ENCODE measurements around the gene HOXD3.

Gene HOXD3

DNA sequence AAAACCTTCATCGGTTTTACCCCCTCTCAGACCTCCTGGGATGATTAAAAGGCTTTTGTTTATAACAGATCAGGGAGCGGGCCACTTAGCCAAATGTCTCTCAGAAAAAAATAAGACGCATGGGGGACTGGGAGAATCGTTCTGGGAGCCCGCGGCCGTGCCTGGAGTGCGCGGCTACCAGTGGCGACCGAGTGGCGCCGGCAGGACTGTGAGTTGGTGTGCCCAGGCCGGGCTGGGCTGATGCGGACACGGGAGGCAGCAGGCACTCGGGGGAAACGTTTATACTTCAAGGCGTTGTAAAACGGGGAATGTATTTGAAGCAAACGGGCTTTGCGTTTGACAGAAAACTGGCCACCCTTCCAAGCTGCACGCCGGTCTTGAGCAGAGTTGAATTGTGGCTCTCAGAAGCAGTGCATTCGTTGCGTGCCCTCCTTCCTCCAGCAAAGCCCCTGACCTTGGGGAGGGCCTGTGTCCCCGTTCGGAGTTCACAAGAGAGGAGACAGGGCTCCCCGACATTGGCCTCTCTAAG, 45.2 kb upstream of the HOXD3 start:
- ChIA-PET CTCF (interaction anchor here (0.8 to 2.4 kb wide), 6 partner anchors 9 to 344 kb away, joined by 5 to 19 read pairs (median 6); no protein-coding TSS in a partner anchor), POLR2A (no interaction called here)
- no peak for DNase-seq (ENCODE audit: extremely low spot score)
- TF ChIP-seq, protein P1, sequence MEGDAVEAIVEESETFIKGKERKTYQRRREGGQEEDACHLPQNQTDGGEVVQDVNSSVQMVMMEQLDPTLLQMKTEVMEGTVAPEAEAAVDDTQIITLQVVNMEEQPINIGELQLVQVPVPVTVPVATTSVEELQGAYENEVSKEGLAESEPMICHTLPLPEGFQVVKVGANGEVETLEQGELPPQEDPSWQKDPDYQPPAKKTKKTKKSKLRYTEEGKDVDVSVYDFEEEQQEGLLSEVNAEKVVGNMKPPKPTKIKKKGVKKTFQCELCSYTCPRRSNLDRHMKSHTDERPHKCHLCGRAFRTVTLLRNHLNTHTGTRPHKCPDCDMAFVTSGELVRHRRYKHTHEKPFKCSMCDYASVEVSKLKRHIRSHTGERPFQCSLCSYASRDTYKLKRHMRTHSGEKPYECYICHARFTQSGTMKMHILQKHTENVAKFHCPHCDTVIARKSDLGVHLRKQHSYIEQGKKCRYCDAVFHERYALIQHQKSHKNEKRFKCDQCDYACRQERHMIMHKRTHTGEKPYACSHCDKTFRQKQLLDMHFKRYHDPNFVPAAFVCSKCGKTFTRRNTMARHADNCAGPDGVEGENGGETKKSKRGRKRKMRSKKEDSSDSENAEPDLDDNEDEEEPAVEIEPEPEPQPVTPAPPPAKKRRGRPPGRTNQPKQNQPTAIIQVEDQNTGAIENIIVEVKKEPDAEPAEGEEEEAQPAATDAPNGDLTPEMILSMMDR (IDR thresholded peaks at IDR 0.05; ENCODE audit: control extremely low read depth, extremely low read depth, low read depth, missing control alignments), result no peak

DNA sequence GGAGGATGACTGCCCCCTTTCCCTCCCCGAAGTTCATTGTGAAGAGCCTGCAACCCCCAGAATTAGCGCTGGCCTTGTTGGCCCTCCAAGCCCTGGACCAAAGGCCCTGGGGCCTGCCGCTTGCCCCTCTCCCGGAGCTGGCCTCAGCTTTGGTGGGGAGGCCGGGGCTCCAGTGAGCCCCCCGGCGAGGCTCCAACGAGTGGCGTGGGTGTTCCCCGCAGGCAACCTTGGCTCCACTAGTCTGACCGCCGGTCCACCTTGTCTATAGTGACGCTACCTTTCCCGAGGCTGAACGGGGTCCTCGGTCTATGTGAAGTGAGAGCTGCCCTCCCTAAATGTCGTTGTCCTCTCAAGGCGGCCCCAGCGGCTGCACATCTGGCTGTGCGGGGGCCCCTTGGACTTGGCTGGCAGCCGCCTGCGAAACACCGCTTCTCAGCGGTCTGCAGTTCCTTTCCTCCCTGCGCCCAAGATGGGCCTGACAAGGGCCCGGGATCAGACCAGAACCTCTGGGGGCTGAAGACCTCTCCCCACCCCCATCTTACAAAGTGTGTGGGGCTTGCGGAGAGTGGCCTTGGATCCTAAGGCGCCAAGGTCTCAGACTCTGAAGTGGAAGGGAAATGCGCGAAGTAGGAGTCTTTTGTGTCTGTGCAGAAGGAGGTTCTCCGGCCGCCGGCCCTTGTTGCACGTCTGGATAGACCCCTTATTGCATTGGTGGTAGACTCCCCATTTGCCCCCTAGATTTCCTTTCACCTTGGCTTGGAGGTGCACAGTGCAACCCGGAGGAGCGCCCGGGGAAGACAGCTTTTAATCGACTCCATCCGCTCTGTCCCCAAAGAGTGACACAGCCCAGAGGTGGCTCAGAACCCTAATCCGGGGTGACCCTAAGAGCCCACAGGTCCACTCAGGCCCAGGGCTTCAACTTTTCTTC, 44.5 kb upstream of the HOXD3 start:
- TF ChIP-seq, protein P1 (IDR thresholded peaks at IDR 0.05; ENCODE audit: control extremely low read depth, extremely low read depth, low read depth, missing control alignments), result no peak
- ChIA-PET CTCF (interaction anchor here (1.8 to 2.3 kb wide), 3 partner anchors 14 to 28 kb away, joined by 6 to 8 read pairs (median 7); no protein-coding TSS in a partner anchor), POLR2A (no interaction called here)
- no peak for DNase-seq (ENCODE audit: extremely low spot score)

DNA sequence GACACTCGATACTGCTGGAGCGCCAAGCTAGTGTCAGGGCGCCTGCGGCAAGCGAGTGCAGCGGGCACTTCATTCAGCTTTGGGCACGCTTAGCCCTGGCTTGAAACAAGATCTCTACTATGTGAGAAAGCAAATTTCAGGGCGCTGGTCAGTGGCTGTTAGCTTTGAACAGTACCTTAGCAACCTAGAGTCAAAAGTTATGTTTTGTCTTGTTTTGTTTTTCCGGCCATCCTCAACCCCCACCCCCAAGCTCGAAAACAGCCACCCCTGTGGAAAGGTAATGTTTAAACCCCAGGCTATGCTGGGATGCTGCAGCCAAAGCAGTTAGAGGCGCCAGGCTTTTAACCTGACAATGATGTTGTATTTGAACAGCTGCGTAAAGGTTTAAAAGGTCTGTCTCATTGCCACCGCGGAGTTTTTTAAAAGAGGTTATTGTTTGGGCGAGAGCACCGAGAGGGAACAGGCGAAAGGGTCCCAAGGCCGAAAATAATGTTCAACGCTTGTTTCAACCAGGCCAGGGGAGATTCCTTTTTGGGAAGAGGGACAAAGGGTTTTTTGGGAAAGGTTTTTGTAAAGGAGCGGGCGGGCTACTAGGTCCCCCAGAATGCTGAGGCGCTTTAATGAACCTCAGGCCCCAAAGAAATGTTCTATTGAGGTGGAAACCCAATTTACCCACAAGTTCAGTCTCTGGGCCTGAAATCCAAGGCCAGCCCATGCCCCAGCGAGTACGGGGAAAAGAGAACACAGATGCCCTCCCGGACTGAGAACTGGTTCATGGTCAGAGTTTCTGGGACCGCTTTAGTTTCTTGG, 42.8 kb upstream of the HOXD3 start:
- DNase-seq (ENCODE audit: extremely low spot score), result no peak
- ChIA-PET CTCF (interaction anchor here (0.6 to 1.9 kb wide), 6 partner anchors 10 to 341 kb away, joined by 3 to 8 read pairs (median 4); no protein-coding TSS in a partner anchor), POLR2A (no interaction called here)
- TF ChIP-seq, protein P1 (IDR thresholded peaks at IDR 0.05; ENCODE audit: control extremely low read depth, extremely low read depth, low read depth, missing control alignments), result no peak

DNA sequence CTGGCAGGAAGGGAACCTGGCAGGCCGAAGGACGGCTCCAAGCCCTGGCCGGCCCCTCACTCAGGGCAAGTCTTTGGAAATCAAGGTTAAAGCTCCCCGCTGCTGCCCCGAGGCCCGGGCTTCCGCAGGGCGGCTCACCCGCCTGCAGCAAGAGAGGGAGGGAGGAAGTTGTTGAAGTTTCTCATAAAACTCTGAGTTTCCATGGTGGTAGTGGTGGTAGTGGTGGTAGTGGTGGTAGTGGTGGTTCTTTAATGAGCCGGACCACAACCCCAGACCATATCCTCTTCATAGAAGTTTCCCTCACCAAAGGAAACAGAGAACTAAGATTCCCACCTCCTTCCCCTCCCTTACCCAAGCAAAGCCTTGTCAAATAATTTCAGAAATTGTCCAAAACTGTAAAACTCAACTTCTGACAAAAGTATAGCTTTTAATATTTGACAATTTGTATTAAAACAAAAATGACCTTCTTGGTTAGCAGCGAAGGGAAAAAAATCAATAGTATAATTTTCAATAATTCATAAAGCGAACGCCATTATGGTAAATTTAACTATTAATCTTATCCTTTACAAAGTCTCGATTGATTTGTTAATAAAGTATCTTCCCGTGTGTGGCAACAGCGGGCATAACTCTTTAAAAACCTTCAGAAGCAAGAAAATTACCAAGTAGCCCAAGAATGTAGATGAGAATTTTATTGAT, 42.0 kb upstream of the HOXD3 start:
- TF ChIP-seq, protein P1 (IDR thresholded peaks at IDR 0.05; ENCODE audit: control extremely low read depth, extremely low read depth, low read depth, missing control alignments), result no peak
- DNase-seq (ENCODE audit: extremely low spot score), result no peak
- ChIA-PET CTCF (interaction anchor here (0.6 to 1.9 kb wide), 4 partner anchors 10 to 340 kb away, joined by 3 to 8 read pairs (median 4); no protein-coding TSS in a partner anchor), POLR2A (no interaction called here)

DNA sequence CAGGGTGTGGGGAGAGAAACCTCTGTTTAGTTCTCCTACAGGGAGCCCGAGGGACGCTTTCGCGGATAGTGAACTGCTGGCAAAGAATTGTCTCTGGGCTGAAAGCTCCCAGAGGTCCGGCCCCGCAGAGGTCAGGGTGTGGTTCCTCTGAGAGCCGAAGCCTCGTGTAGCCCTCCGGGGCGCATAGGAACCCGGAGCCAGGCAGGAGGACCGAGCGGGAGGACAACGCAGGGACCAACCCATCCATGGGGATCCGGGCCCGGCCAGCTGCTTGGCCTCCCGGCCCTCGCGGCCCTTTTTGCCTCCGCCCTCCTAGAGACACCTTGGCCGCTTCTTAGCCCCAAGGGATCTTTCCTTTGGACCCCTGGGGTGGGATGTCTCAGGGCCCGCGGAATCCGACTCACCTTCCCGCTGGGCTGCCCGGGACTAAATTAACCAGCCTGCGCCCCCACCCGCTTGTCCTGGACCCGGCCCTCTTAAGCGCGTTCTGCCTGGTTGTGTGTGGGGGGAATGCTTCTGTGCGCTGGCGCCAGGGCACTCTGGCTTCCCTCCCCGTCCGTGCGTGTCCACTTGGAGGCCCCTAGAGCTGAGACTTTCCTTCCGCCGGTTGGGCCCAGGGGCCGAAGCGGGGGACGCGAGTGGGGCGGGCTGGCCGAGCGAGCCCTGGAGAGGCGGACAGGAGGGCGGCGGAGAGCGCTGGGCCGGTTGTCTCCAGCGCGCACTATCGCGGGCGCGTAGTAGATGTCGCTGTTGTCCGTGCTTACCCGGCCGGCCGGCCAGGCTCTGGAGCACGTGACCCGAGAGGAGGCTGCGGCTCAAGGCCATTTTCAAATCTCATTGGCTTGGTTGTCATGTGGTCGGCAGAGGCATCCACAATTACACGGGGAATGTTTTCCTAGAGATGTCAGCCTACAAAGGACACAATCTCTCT, 41.0 kb upstream of the HOXD3 start, which contains the start of gene HOXD10:
HOXD10 (plus strand) TSS at position 896 of the 931 bp plus-strand sequence. CDS start 56 bp downstream, outside the sequence.
- TF ChIP-seq, protein P1 (IDR thresholded peaks at IDR 0.05; ENCODE audit: control extremely low read depth, extremely low read depth, low read depth, missing control alignments), result no peak
- CTCF ChIA-PET, result no interaction called here
- POLR2A ChIA-PET, result no interaction called here
- DNase-seq (ENCODE audit: extremely low spot score), result no peak
